Measurements from ENCODE around the gene PSMF1. TPM values are rescaled to one million over a fixed set of nuclear protein-coding genes. Genes with fewer than 3 reads are reported as not detected.

The PSMF1 gene
- total and polyA plus RNA-seq, 2 donors from 2014 or later: 93.2 to 135 TPM

GRCh38 chr20:1212023-1212422, 93.6 kb downstream of the PSMF1 start:
- Histone ChIP-seq H3K4me1 (ENCODE audit: control insufficient read depth in 2 of 3, insufficient read depth in 2 of 3, low read depth in 1 of 3, low read length in 3 of 3) (no peaks in the 10 kb centered on the region), H3K9me3 (ENCODE audit: control insufficient read depth in 2 of 3, insufficient read depth in 1 of 3, low read length in 3 of 3) (no peaks in the 10 kb centered on the region), H3K4me3 (ENCODE audit: low read length in 3 of 3) (no peak overlapping the region), H3K27ac (ENCODE audit: low read depth in 2 of 2, low read length in 2 of 2) (no peak overlapping the region), H3K27me3 (ENCODE audit: control insufficient read depth, insufficient read depth, low read length) (no peaks in the 10 kb centered on the region), H3K9ac (ENCODE audit: low read length in 3 of 3) (no peak overlapping the region), H3K36me3 (ENCODE audit: control insufficient read depth in 2 of 3, insufficient read depth in 3 of 3, low read length in 3 of 3) (no peaks in the 10 kb centered on the region)
- DNase-seq (no peak), FAIRE-seq (no peak)
- TF ChIP-seq CTCF (IDR thresholded peaks at IDR 0.05; ENCODE audit: borderline replicate concordance, extremely low read depth, insufficient read depth): no peak
- intact Hi-C loops (cut with DNase I): no loop called here

GRCh38 chr20:1212607-1213396, 94.4 kb downstream of the PSMF1 start:
- H3K9ac ChIP-seq (ENCODE audit: low read length in 3 of 3): peak overlapping the region in 1 of 3 donors; percentile 24
- no peak overlapping the region for H3K27ac ChIP-seq (ENCODE audit: low read depth in 2 of 2, low read length in 2 of 2)
- DNase-seq: peak; percentile 56 to 85 (median 72)
- no peaks in the 10 kb centered on the region for H3K9me3 ChIP-seq (ENCODE audit: control insufficient read depth in 2 of 3, insufficient read depth in 1 of 3, low read length in 3 of 3)
- FAIRE-seq: no peak
- H3K4me3 ChIP-seq (ENCODE audit: low read length in 3 of 3): peak overlapping the region in 1 of 3 donors; percentile 27
- H3K36me3 ChIP-seq (ENCODE audit: control insufficient read depth in 2 of 3, insufficient read depth in 3 of 3, low read length in 3 of 3): no peaks in the 10 kb centered on the region
- intact Hi-C loops (cut with DNase I): no loop called here
- peak; percentile 78 for TF ChIP-seq CTCF (IDR thresholded peaks at IDR 0.05; ENCODE audit: borderline replicate concordance, extremely low read depth, insufficient read depth)
- no peaks in the 10 kb centered on the region for H3K4me1 ChIP-seq (ENCODE audit: control insufficient read depth in 2 of 3, insufficient read depth in 2 of 3, low read depth in 1 of 3, low read length in 3 of 3)
- H3K27me3 ChIP-seq (ENCODE audit: control insufficient read depth, insufficient read depth, low read length): no peaks in the 10 kb centered on the region

GRCh38 chr20:1214838-1215261, 96.4 kb downstream of the PSMF1 start:
- intact Hi-C loops (cut with DNase I): no loop called here
- no peak for TF ChIP-seq CTCF (IDR thresholded peaks at IDR 0.05; ENCODE audit: borderline replicate concordance, extremely low read depth, insufficient read depth)
- Histone ChIP-seq H3K4me3 (ENCODE audit: low read length in 3 of 3) (no peak overlapping the region), H3K4me1 (ENCODE audit: control insufficient read depth in 2 of 3, insufficient read depth in 2 of 3, low read depth in 1 of 3, low read length in 3 of 3) (no peaks in the 10 kb centered on the region), H3K9me3 (ENCODE audit: control insufficient read depth in 2 of 3, insufficient read depth in 1 of 3, low read length in 3 of 3) (no peaks in the 10 kb centered on the region), H3K36me3 (ENCODE audit: control insufficient read depth in 2 of 3, insufficient read depth in 3 of 3, low read length in 3 of 3) (no peaks in the 10 kb centered on the region), H3K27ac (ENCODE audit: low read depth in 2 of 2, low read length in 2 of 2) (no peak overlapping the region), H3K9ac (ENCODE audit: low read length in 3 of 3) (no peak overlapping the region), H3K27me3 (ENCODE audit: control insufficient read depth, insufficient read depth, low read length) (no peaks in the 10 kb centered on the region)
- no peak for DNase-seq
- FAIRE-seq: no peak

Data from kidney (tissue), 14 donors.